Kidney glomerular epithelial cell (primary cell): Measurements from ENCODE around the gene MYO1H.
"Not testable (repeated sequence)": the region's sequence is repeated elsewhere in the genome, so short reads cannot be mapped to it uniquely, and the experiment has no call there.

Source experiments
- DNase-seq: peaks from one replicate; lab custom pipeline; 2025; lab: John Stamatoyannopoulos, UW

The MYO1H gene, protein sequence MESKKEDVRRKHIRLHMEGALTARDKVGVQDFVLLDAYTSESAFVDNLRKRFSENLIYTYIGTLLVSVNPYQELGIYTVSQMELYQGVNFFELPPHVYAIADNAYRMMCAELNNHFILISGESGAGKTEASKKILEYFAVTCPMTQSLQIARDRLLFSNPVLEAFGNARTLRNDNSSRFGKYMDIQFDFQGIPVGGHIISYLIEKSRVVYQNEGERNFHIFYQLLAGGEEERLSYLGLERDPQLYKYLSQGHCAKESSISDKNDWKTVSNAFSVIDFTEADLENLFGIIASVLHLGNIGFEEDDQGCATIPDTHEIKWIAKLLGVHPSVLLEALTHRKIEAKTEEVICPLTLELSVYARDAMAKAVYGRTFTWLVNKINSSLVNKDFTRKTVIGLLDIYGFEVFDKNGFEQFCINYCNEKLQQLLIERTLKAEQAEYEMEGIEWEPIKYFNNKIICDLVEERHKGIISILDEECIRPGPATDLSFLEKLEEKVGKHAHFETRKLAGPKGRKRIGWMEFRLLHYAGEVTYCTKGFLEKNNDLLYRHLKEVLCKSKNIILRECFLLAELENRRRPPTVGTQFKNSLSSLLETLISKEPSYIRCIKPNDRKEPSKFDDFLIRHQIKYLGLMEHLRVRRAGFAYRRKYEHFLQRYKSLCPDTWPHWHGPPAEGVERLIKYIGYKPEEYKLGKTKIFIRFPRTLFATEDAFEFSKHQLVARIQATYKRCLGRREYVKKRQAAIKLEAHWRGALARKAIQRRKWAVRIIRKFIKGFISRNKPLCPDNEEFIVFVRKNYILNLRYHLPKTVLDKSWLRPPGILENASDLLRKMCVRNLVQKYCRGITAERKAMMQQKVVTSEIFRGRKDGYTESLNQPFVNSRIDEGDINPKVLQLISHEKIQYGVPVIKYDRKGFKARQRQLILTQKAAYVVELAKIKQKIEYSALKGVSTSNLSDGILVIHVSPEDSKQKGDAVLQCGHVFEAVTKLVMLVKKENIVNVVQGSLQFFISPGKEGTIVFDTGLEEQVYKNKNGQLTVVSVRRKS

DNA sequence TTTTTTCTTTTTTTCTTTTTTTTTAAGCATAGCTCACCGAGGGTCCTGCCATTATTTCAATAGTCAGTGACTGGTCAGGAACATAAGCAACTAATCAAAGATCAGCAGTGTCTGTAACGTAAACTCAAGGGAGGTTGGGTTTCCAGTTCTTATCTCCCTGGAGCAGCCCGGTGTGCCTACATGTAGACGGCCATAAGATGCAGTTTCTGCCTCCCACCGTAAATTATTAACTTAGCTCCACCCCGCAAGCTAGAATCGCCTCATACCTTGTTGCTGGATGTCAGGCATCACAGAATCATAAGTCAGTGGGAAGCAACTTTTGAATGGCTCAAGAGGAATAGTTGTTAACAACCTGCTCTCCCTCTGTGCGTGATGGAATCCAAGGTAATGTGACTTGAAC is at the start of gene MYO1H:
TSS of gene MYO1H (plus strand) at position 312 of the 400 bp plus-strand sequence. CDS start at position 373, 61 bp downstream.
- peak; percentile 2 for DNase-seq

DNA sequence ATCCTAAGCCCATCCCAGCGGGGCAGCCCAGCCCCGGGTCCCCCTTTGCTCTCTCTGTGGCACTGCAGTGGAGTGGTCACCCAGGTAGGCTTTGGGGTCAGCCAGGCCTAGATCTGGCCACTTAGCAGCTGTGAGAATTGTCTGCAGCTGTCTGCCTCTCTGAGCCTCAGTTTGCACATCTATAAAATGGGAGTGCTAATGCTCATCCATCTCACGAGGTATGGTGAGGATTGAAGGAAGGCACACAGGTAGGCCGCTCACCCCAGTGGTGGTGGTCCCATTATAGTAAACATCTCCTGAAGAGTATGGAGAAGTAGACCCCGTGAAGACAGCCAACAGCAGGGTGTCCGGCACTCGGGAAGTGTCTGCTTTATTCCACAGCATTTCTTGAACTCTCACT is 47.9 kb upstream of the MYO1H start:
- no peak for DNase-seq

DNA sequence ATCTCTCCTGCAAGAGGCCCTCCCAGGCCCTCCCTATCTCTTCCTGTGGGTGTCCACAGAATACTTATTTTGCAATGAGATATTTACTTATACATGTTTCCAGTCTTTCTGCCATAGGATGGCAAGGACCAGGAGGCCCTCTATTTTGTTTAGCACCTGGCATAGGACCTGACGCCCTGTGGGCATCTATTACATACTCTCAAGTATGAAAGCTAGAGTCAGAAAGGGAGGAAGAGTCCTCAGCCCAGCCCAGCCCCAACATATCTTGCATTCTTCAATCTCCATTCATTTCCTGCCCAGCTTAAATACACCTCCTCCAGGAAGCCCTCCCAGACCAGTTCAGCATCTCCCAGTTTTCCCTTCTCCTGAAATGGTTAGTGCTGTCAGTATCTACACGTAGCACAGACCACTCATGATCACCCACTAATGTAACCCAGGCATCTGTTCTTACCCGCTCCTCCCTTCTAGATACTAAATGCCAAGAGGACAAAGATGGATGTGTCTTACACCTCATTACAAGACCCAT is 46.0 kb upstream of the MYO1H start:
- DNase-seq = no peak

DNA sequence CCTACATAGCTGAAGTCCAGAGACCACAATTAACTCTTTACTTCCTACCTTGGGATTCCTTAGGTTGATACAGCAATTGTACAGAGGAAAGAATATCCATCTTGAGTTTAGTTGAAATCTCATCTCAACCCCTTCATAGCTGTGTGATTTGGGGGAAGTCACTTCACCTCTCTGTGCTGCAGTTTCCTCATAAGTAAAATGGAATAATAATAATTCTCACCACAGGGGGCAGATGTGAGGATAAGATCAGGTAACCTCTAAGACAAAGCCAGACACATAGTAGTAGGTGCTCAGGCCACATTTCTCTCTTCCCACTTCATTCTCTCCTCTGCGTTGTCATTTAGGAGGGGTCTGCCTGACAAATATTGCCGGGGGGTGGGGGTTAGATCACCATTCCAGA is 45.3 kb upstream of the MYO1H start:
- DNase-seq = no peak

DNA sequence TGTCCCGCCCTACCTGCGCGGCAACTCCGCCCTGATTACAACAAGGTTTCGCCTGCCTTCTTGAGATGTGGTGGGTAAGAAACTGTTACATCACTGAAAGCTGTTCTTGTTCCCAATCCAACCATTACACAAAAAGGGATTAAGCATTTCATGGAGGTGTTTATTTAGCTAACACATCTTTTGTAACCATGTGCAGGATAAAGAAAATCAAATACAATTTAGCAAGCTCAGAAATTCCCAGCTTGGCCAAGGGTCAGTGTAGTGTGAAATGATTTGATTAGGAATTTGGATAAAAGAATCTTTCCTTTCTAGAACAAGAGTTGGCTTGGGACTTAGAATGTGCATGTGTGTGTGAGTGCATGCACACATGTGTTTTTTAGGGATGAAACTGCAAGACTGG is 44.9 kb upstream of the MYO1H start:
- no peak for DNase-seq

DNA sequence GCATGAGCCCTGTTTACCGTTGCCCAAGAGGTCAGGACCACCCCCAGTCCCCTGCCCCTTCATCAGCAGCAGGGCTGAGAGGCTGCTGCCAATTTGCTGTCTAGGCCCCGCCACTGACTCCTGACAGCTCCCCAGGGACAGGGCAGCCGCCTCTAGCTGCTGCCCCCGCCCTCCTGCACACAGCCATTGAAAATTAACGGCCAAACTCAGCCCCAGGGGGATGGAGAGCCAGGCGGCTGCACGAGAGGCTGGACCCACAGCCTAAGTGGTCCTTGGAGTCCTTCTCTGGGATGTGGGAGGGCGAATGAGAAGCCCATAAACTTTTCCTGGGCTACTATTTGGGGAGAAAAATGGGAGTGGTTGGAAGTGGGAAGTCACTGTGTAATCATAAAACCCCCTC is 43.2 kb upstream of the MYO1H start:
- no peak for DNase-seq

DNA sequence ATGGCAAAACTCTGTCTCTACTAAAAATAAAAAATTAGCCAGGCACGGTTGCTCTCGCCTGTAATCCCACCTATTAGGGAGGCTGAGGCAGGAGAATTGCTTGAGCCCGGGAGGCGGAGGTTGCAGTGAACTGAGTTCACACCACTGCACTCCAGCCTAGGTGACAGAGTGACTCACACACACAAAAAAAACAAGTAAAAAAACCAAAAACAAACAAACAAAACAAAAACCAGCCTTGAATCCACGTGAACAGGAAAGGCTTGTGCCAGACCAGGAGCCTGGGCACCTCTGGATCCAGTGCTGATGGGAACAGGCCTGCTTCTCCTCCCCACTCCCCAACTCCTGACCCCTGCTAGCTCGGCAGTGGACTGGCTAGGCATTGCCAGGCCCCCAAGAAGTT is 42.2 kb upstream of the MYO1H start:
- no peak for DNase-seq

DNA sequence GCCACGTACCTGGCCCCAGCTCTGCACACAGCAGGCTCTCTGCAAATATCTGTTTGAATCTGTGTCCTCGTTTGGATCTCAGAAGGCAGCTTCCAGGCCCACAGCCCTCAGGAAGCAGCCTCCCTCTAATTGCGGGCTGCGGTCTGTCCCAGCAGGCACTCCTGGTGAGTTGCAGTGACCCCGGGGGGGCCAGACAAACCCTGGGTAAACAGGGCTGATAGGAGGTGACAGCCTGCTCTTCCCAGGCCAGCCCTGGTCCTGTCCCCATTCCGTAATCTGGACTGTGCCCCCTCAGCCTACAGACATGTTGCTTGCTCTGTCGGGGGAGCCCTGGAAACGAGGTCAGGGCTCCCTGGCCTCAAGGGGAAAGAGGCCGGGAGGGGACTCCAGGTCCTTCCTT is 40.6 kb upstream of the MYO1H start:
- no peak for DNase-seq

DNA sequence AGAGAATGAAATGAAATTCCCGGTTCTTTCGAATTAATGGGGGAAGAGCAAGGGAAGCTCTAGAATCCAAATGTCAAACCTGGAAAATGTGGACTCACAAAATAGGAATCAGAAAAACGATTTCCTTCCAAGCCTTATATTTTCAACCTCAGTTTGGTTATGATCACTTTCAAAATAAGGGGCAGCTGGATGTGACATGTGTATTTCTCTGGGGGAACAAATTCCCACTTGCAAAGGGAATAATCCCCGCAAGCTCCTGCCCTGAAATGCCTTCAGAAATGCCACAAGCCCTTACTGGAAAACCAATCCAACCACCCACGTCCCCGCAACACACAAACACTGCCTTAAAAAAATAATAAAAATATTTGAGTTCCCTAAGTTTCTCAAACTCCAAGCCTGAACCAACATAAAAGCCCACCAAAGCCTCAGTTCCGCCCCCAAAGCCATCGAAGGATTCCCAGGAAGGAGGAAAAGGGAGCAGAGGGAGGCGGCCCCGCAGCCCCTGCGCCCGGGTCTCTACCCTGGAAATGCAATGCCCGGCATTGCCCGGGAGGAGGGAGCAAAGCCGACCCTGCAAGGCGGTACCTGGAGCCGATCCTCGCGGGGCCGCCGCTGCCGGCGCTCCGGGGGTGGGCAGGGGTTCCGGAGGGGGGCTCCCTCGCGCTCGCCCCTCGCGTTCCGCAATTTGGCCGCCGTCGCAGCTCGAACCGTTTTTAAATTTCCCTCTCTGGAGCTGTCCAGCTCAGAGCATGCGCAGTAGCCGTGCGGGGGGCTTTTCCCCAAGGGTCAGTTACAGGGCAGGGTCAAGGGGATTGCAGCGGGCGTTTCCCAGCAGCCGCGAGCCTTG is 38.9 kb upstream of the MYO1H start, which contains the start of gene FOXN4:
TSS of gene FOXN4 (minus strand) at position 751 of the 847 bp plus-strand sequence. CDS start 963 bp downstream, outside the sequence.
- DNase-seq = no peak

DNA sequence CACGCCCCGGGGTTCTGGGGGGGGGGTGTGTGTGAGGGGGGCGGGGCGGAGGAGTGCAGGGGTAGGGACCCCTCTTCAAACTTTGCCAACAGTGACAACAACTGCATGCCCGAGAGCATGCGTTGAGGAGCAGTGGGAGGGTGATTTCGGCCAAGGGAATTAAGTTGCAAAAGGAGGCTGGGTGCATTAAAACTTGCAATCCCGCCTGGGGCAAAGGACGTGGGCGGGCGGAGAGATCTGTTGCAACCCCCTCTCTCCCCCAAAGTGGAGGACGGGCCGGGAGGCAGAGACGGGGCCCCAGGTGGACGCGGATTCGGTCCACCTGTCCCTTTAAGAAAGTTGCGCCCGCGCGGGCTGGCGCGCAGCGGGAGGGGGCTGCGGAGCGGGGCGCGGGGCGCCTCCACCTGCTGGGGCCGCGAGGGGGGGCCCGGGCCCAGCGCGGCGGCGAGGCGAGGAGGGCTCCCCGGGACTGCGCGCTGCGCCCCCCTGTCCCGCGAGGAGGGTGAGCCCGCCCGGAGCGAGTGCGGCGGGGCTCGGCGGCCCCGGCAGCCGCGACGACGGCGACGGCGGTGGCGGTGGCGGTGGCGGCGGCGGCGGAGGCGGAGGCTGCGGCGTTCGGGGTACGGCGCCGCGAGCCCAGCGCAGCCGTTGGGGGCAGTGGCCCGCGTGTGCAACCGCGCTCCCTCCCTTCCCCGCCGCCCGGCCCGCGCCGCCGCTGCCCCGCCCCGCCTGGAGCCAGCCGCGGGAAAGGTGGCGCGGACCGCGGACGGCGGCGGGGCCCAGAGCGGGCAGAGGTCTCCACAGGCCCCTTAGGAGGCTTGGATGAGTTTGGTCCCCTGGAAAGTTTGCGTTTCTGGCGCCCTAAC is 38.1 kb upstream of the MYO1H start:
- DNase-seq = no peak

DNA sequence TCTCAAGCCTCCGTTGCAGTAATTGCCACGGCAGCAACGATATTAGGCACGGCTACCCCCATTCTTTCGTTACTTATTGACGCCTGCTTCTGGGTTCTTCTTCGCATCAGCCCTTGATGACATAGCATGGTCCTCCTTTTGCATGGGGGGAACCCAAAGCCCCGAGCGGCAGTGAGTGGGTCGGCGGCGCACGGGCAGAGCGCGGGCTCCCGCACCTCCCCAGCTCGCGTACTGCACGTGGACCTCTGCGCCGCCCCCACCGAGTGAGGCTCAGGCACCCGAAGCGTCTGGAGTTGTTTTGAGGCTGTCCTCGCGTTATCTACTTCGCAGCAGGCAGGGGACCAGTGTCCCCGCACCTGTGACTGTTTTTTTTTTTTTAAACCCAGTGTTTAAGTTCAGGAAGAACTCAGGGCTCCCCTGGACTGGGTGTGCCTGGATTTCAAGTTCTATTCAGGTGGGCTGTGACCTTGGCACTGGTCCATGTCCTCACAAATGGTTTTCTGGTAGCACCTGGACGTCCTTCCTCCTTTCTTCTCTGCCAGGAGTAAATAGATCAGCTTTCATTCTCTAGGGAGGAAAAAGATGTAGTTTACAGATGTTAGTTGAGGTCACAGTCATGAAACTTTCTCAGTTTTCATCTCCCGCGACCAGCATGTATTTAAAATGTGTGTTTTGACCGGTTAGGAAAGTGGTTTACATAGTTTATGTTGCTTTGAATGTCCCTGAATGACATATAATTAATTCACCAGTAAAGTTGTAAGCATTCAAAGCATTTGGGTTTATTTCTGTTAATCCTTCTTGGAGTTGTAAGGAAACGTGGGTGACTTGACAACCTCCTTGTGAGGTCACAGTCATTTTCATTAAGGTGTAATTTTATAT is 37.2 kb upstream of the MYO1H start:
- DNase-seq = no peak

DNA sequence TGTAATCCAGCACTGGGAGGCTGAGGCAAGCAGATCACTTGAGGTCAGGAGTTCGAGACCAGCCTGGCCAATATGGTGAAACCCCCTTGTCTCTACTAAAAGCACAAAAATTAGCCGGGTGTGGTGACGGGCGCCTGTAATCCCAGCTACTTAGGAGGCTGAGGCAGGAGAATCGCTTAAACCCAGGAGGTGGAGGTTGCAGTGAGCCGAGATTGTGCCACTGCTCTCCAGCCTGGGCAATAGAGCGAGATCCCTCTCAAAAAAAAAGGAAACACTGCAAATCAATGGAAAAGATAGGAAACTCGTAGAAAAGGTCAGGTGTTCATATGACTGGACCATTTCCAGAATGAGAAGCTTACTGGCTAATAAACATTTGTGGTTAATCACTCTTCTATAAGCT is 26.4 kb upstream of the MYO1H start:
- DNase-seq = not testable (repeated sequence)

DNA sequence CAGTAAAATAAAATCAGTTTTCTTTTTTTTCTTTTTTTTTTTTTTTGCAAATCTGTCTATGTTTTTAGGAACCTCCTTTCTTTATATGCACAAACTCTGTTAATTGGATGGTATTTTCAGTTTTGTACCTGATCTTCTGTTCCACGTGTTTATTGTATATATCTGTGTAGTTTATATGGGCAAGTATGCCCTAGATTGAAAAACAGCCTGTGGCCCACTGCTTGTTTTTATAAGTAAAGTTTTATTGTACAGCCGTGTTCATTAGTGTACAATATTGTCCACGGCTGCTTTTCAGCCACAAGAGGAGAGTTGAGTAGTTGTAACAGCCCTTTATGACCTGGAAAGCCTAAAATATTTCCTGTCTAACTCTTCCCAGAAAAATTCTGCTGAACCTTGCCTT is 18.7 kb upstream of the MYO1H start:
- DNase-seq = no peak

DNA sequence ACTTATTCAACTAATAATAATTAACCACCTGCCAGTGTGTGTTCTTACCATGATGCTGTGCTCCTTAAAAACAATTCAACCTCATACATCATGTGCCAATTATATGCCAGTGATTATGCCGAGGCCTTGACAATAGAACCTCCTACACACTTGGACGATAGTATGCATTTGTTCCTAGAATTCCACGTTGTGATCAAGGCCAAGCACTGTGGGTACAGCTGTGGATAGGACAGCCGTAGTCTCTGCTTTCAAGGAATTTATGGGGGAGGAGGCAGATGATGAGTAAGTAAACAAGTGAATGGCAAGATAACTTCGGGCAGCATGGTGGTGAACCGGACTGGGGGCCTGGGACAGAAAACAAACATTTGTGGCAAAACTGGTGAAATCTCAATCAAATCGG is 18.0 kb upstream of the MYO1H start:
- DNase-seq = peak; percentile 38

DNA sequence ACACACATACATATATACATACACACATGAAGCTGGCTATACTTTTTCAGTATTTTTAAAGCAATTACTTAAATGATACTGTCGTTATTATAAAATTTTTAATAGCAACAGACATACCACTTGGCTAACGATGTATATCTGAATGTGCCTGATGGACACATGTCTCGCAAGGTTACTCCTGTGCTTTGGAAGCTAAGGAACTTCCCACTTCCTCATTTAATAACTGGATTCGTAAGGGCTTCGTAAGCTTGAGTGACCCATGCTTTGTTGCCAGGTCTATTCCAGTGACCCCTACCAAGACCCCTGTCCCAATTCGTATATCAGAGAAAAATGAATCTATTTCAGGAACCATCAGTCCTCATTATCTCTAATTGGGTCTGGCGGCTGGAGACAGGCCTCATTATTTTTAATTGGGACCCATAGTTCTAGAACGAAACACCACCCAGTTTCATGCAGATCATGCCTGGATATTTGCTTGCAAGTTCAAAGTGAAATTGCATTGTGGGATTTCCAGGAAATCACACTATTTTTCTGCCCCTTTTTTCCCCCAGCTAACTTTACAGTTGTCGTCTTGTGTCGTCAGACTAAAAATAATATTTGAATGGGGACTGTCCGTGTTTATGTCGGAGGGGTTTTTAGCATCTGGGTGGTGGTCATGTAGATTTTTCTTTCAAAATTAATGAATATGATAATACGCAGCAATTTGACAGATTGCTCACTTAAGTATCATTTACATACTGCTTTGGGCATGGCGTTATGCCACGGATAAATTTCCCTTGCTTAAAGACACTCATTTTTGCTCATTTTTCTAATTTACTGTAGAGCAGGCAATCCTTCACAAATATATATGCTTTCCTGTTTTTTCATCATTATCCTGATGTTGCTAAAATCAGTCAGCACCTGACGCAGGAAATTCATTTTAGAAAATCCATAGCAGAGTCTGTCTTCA is 17.1 kb upstream of the MYO1H start:
- no peak for DNase-seq

DNA sequence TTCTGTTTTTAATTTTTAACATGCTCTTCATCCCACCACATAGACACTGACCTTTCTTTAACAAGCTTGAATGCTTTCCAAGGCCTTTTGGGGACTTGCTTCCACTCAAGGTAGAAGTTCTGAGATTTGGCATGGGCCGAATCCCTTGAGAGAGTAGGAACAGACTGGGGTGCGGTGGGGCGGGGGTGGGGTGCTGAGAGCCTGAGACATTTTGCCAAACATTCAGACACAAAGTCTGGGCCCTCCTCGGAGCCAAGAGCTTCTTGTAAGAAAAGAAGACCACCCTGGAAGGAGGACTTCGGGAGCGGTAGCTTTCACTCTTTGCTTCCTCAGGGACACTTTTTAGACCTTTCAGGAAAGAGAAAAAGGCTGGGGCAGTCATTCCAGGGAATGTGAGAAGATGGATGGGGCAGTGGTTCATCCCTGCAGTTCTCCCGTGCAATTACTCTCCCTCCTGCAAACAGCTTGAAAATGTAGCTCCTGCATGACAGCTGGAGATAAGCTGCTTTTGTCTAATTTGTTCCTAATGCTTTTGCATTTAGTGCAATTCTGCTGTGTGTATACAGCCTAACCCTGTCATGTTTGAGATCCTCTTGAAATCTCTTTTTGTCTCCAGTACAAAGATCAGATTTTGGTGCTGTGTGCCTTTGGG is 16.3 kb upstream of the MYO1H start:
- DNase-seq = no peak

DNA sequence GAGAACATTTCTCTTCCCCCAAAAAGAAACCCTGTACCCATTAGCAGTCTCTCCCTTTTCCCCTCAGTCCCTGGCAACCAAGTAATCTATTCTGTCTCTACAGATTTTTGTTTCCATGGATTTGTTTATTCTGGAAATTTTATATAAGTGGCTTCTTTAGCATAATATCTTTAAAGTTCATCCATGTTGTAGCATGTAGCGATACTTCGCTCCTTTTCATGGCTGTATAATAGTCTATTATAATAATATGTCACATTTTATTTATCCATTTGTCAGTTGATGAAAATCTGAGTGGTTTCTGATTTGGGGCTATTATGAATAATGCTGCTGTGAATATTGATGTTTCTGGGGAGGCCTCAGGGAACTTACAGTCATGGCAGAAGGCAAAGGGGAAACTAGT is 12.8 kb upstream of the MYO1H start:
- no peak for DNase-seq

DNA sequence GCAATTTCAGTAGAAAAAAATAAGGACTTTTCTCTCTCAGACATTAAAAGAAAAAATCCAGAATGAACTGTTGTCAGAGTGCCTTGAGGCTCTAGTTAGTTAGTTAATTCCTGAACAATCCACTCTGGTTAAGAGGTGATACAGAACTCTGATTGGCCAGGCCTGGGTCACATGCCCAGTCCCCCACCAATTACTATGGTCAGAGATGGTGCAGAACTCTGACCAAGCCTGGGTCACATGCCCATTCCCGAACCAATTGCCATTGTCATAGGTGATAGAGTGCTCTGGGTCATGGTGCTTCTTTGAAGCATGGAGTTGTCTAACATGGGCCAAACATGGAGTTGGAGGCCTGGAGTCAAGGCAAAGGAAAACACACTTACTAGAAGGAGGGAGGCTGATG is 11.1 kb upstream of the MYO1H start:
- no peak for DNase-seq
